ENCODE data around the gene KISS1.

KISS1 gene

DNA sequence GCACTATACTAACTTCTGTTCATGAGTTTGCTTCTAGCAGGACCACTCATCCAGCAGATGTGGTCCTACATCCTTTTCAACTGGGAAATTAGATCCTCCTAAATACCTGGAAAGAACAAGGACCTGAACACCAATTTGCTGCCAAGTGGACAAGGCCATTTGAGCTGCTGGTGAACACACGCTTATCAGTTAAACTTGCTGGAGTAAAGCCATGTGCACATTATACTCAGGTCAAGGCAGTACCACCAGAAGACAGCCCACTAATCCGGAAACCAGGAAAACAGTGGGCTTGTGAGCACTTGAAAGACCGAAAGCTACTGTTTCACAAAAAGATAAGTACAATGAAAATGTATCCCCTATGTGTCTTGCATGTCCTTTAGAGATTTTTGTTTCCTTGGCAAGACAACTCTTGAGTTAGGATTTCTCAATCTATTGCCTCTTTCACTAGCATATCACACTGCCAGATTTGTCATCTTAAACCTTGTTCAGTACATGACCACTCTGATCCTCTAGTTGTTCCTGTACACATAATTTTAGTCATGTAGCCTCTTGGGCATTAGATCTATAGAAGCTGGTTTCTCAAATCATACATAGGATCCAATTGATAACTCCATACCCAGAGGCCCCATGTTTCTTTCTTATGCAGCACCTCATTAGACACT is 25.7 kb downstream of the KISS1 start:
- in situ Hi-C loops (cut with MboI; ENCODE audit: low pct_unique_long_range_greater_than_20kb, low sequenced_read_pairs): loop anchor here (25.0 kb wide), 1 partner anchor 192 kb away; the partner anchor contains the start of gene PLEKHA6
- no peak for DNase-seq

DNA sequence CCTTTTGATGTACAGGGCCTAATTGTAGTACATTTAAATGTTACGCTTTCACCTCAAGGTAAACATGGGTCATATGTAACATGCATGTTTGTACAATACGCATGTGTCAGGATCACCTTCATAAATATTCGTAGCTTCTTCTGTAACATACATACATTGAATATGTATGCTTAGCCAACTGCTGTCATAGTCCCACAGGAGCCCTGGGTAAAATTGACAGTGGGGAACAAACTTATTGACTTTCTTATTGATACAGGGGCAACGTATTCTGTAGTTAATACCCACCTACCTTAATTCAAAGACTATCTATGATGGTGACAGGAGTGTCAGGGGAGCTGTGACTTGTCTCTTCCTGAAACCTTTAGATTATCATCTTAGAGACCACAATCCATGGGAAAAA is 26.4 kb downstream of the KISS1 start:
- no peak for DNase-seq
- in situ Hi-C loops (cut with MboI; ENCODE audit: low pct_unique_long_range_greater_than_20kb, low sequenced_read_pairs): loop anchor here (25.0 kb wide), 1 partner anchor 192 kb away; the partner anchor contains the start of gene PLEKHA6

GRCh38 chr1:204167730-204168129 is 28.6 kb downstream of the KISS1 start:
- in situ Hi-C loops (cut with MboI; ENCODE audit: low pct_unique_long_range_greater_than_20kb, low sequenced_read_pairs): loop anchor here (25.0 kb wide), 1 partner anchor 195 kb away; the partner anchor contains the start of gene PLEKHA6
- DNase-seq: no peak

- in situ Hi-C loops (cut with MboI; ENCODE audit: low pct_unique_long_range_greater_than_20kb, low sequenced_read_pairs): loop anchor here (25.0 kb wide), 1 partner anchor 196 kb away; the partner anchor contains the start of gene PLEKHA6
- no peak for DNase-seq
Measured at GRCh38 chr1:204166219-204166618, 30.1 kb downstream of the KISS1 start, which contains the start of gene REN. TSS of gene REN (minus strand) at chr1:204166337. CDS start at chr1:204166293, 44 bp downstream.

DNA sequence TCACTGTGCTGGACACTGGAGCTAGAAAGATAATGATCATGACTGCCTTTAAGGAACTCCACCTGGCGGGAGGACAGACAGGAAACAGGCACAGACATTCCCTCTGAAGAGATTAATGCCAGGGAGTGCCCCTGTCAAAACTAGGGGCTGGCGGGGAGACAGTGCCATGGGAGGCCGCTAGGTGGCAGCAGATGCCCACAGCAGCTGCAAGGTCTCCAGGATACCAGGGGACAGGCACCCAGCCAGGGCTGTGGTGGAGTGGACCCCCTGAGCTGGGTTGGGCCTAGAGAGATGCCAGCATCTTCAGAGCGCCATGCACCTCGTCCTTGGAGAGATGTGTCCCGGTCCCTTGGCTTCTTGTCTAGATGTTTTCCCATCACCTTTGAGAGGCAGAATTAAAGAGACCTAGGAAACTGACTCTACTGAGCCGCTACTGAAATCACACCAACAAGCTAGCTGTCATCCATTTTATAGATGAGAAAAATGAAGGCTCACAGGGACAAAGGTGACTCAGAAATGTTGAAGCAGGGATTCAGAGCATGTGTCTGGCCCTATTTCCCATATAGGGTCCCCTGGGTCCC is 33.7 kb downstream of the KISS1 start:
- in situ Hi-C loops (cut with MboI; ENCODE audit: low pct_unique_long_range_greater_than_20kb, low sequenced_read_pairs): loop anchor here (25.0 kb wide), 1 partner anchor 200 kb away; the partner anchor contains the start of gene PLEKHA6
- DNase-seq: peak; percentile 81

- DNase-seq: no peak
- in situ Hi-C loops (cut with MboI; ENCODE audit: low pct_unique_long_range_greater_than_20kb, low sequenced_read_pairs): loop anchor here (25.0 kb wide), 1 partner anchor 200 kb away; the partner anchor contains the start of gene PLEKHA6
Measured at GRCh38 chr1:204161609-204162493, 34.4 kb downstream of the KISS1 start.

DNA sequence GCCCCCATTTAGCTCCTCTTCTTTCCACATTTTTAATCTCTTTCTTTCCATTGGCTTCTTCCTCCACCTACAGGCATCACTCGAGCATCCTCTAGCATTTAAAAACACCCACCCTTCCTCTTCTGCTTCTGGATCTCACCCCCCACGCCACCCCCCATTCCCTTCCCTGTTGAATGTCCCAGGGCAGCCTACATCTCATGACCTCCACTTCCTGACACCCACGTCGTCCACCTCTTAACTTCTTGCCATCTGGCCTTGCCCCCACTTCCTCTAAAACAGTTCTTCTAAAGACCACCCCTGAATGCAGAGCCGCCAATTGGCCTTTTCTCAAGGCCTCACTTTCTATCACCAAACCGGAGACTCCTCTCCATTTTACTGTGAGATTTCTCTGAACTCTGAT is 38.3 kb downstream of the KISS1 start:
- DNase-seq: no peak
- in situ Hi-C loops (cut with MboI; ENCODE audit: low pct_unique_long_range_greater_than_20kb, low sequenced_read_pairs): loop anchor here (25.0 kb wide), 1 partner anchor 204 kb away; the partner anchor contains the start of gene PLEKHA6

- no peak for DNase-seq
- in situ Hi-C loops (cut with MboI; ENCODE audit: low pct_unique_long_range_greater_than_20kb, low sequenced_read_pairs): loop anchor here (25.0 kb wide), 1 partner anchor 206 kb away; the partner anchor contains the start of gene PLEKHA6
Measured at GRCh38 chr1:204155881-204156280, 40.4 kb downstream of the KISS1 start.

GRCh38 chr1:204154568-204155255 is 41.6 kb downstream of the KISS1 start:
- no peak for DNase-seq
- in situ Hi-C loops (cut with MboI; ENCODE audit: low pct_unique_long_range_greater_than_20kb, low sequenced_read_pairs): loop anchor here (25.0 kb wide), 1 partner anchor 208 kb away; the partner anchor contains the start of gene PLEKHA6

- no peak for DNase-seq
- in situ Hi-C loops (cut with MboI; ENCODE audit: low pct_unique_long_range_greater_than_20kb, low sequenced_read_pairs): loop anchor here (25.0 kb wide), 1 partner anchor 209 kb away; the partner anchor contains the start of gene PLEKHA6
Measured at GRCh38 chr1:204153667-204154066, 42.6 kb downstream of the KISS1 start.

DNA sequence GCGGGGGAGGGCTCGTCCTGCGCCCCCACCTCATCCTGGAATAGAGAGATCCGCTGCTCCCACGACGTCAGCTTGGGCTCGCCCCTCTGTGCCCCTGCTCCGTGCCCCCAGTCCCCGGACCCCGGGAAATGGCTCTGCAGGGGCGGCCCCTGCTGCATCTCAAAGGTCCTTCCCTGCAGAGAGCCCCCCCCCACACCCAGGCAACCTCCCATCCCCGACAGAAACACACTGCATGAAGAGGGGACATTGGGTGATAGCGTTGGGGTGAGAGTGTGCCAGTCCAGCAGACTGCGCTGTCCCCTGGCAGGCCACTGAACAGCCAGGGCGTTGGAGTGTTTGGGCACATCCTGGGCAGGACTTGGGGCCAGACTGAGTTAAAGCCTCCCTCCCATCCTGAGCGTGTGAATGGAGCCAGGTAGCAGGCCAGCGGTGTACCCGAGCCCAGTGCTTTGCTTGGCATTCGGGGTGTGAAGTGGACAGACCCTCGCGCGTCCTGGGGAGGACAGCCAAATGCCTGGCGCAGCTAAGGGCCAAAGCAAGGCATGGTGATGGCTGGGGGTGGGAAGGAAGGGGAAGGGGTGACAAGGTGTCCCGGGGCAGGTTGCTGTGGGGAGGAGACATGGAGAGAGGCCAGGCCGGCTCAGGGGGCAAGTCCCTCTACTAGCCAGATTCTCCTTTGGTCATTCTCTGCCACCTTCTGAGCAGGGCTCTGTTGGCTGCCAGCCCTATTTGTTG is 43.8 kb downstream of the KISS1 start:
- DNase-seq: no peak
- in situ Hi-C loops (cut with MboI; ENCODE audit: low pct_unique_long_range_greater_than_20kb, low sequenced_read_pairs): loop anchor here (25.0 kb wide), 1 partner anchor 210 kb away; the partner anchor contains the start of gene PLEKHA6

GRCh38 chr1:204151552-204152309 is 44.6 kb downstream of the KISS1 start, which contains the start of gene ETNK2:
TSS of gene ETNK2 (minus strand) at chr1:204152044. CDS start at chr1:204151852, 192 bp downstream.
- DNase-seq: peak; percentile 14
- in situ Hi-C loops (cut with MboI; ENCODE audit: low pct_unique_long_range_greater_than_20kb, low sequenced_read_pairs): loop anchor here (25.0 kb wide), 1 partner anchor 211 kb away; the partner anchor contains the start of gene PLEKHA6

DNA sequence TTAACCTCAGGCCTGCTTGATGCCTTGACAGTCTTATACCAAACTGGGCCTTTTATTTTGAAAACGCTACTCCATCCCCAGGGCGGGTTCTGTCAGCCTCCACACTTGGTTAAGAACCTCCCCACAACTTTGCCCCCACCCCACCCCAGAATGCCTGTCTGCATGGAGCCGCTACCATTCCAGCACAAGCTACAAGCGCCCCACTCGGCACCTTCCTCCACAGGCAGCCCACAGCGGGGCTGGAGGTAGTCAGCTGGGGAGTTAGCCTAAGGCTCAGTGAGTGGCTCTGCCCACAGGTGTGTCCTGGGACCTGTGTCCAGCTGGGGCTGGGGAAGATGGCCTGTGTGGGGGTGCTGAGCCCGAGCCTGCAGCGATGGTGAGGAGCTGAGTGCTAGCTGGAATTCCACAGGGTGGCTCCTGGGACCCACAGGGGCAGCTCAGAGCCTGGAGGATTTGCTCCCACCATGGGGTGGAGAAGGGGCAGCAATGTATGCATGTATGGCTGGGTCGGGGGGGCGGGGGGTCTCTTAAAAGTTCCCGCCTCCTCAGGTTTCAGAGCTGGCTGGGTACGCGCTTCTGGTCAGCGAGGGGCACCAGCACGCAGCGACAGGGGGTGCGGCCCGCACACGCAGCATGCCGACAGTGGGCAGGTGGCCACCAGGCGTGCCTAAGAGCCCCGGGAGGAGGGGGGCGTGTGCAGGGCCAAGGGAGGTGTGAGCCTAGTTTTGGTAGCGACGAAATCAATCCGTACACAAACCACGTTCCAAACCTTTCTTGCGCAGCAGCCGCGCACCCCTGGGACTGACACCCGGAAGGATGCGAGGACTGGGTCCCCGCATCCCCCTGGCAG is 45.4 kb downstream of the KISS1 start:
- DNase-seq: no peak
- in situ Hi-C loops (cut with MboI; ENCODE audit: low pct_unique_long_range_greater_than_20kb, low sequenced_read_pairs): loop anchor here (25.0 kb wide), 1 partner anchor 211 kb away; the partner anchor contains the start of gene PLEKHA6

DNA sequence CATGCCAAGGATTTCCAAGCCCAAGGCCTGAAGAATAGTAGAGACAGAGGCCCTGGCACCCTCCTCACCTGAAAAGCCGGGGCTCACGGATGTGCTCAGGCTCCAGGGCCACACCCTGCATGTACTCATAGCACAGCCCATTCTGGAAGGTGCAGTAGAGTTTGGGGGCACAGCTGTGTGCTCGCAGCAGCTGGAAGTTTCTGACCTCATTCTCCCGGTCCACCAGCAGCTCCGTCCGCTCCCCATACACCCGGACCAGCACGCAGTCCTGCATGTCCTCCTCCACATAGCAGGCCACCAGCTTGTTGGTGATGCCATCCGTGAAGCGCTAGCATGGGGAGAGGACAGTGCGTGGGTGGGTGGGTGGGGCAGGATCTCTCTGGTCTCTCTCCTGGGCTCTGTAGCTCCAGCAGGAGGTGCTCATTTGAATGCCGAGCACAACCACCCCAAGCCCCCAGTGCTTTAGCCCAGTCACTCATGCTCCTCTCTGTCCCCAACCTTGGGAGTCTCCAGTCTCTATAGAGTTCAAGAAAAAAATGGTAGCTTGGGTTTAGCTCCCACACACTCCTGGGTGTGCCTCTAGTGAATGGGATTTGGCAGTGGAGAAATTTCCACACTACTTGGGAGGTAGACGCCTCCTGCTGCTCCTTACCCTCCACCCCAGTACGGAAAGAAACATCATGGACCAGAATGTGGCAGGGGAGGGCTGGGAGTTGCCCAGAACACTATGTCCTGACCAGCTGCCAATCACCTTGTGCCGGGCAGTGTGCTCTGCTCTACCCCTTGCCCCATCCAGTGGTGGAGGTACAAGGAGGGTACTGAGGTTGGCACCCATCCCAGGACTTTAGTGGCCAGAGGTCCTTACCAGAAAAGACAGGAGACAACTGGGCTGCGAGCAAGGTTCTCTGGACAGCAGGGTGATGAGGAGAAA is 46.4 kb downstream of the KISS1 start:
- in situ Hi-C loops (cut with MboI; ENCODE audit: low pct_unique_long_range_greater_than_20kb, low sequenced_read_pairs): loop anchor here (25.0 kb wide), 1 partner anchor 212 kb away; the partner anchor contains the start of gene PLEKHA6

DNA sequence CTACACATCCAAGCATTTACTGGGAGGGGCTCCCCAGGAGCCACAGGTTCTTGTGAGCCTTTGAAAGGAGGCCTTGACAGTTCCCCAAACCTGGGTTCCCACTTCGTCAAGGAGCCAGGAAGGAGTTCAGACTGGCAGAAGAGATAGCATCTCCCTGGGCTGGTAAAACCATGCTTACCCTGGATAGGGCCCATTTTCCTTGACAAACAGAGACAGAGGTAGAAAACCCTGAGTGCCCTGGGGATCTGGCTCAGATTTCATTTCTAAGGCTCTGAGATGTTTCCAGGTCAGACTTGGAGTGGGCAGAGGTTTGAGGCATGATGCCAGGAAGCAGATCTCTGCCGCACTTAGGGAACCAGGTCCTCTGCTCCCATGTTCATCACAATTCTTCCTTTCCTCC is 47.2 kb downstream of the KISS1 start:
- DNase-seq: no peak
- in situ Hi-C loops (cut with MboI; ENCODE audit: low pct_unique_long_range_greater_than_20kb, low sequenced_read_pairs): no loop called here

More for the DNA sequence above, 46.4 kb downstream of the KISS1 start:
- no peak for DNase-seq

All from KBM-7 (cell line).